Endothelial cell (in vitro differentiated cells): ENCODE results near the gene PRKCH. TPM values are rescaled to one million over a fixed set of nuclear protein-coding genes. Genes with fewer than 3 reads are reported as not detected.

Experiments
- DNase-seq: peaks from one replicate; pipeline ENCODE4 v3.0.0; 2021; ENCODE audit warnings: low spot score
- H3K27ac Mint-ChIP-seq: one replicate; pipeline ENCODE4 v1.8.0; 2021; ENCODE audit warnings: mixed read lengths, inconsistent platforms; ENCODE audit not compliant: unreplicated experiment
- H3K27me3 Mint-ChIP-seq: one replicate; pipeline ENCODE4 v1.8.0; 2021; ENCODE audit warnings: mild to moderate bottlenecking, moderate library complexity, mixed read lengths, inconsistent platforms; ENCODE audit not compliant: unreplicated experiment
- H3K36me3 Mint-ChIP-seq: one replicate; pipeline ENCODE4 v1.8.0; 2021; ENCODE audit warnings: mild to moderate bottlenecking, low read depth, mixed read lengths, inconsistent platforms; ENCODE audit not compliant: unreplicated experiment
- H3K4me1 Mint-ChIP-seq: one replicate; pipeline ENCODE4 v1.8.0; 2021; ENCODE audit warnings: mild to moderate bottlenecking, mixed read lengths, inconsistent platforms; ENCODE audit not compliant: unreplicated experiment
- H3K4me3 Mint-ChIP-seq: one replicate; pipeline ENCODE4 v1.8.0; 2021; ENCODE audit warnings: mild to moderate bottlenecking, mixed read lengths, inconsistent platforms; ENCODE audit not compliant: unreplicated experiment
- H3K9me3 Mint-ChIP-seq: one replicate; pipeline ENCODE4 v1.8.0; 2021; ENCODE audit warnings: mixed read lengths, inconsistent platforms; ENCODE audit not compliant: unreplicated experiment
- total RNA-seq: library from RNA; stranded (reverse); fragmentation: NEBNext Ultra II Directional; extraction: Animal tissue kit (Norgen Biotek cat#: 25700); gene quantifications from one replicate; pipeline ENCODE4 v1.2.1, GENCODE V29; 2021; ENCODE audit not compliant: unreplicated experiment
- TF ChIP-seq, protein P1 (sequence below): fragments of 200-600 bp; sonication (generic); IDR thresholded peaks from one replicate; pipeline ENCODE4 v1.5.0; 2021; ENCODE audit warnings: antibody characterized with exemption; ENCODE audit not compliant: unreplicated experiment

The PRKCH gene
- total RNA-seq, 1 donor from 2014 or later: 42.5 TPM

DNA sequence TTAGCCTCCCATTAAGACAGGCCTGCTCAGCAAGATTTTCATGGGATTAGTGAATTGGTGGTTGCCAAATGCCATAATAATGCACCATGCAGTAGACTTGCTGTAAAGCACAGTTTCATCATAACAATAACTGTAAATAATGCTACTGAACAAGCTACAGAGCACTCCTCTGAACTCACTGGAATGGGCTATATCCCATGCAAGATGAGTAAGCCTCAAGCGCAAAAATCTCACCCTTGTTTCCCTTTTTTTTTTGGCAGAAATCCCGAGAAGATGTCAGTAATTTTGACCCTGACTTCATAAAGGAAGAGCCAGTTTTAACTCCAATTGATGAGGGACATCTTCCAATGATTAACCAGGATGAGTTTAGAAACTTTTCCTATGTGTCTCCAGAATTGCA lies 228.0 kb downstream of the PRKCH start:
- no peak for DNase-seq
- Mint-ChIP-seq H3K4me1 (peaks cover 9% of the 10 kb centered on the region), H3K4me3 (no peak overlapping the region), H3K27ac (no peak overlapping the region), H3K9me3 (no peaks in the 10 kb centered on the region), H3K27me3 (peaks cover 5% of the 10 kb centered on the region), H3K36me3 (peaks cover 30% of the 10 kb centered on the region)
- TF ChIP-seq, protein P1, sequence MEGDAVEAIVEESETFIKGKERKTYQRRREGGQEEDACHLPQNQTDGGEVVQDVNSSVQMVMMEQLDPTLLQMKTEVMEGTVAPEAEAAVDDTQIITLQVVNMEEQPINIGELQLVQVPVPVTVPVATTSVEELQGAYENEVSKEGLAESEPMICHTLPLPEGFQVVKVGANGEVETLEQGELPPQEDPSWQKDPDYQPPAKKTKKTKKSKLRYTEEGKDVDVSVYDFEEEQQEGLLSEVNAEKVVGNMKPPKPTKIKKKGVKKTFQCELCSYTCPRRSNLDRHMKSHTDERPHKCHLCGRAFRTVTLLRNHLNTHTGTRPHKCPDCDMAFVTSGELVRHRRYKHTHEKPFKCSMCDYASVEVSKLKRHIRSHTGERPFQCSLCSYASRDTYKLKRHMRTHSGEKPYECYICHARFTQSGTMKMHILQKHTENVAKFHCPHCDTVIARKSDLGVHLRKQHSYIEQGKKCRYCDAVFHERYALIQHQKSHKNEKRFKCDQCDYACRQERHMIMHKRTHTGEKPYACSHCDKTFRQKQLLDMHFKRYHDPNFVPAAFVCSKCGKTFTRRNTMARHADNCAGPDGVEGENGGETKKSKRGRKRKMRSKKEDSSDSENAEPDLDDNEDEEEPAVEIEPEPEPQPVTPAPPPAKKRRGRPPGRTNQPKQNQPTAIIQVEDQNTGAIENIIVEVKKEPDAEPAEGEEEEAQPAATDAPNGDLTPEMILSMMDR: no peak

- H3K27ac Mint-ChIP-seq: no peak overlapping the region
- peak overlapping the region; percentile 16 for H3K4me3 Mint-ChIP-seq
- DNase-seq: no peak
- H3K27me3 Mint-ChIP-seq: peaks cover 3% of the 10 kb centered on the region
- TF ChIP-seq, protein P1: no peak
- H3K36me3 Mint-ChIP-seq: peaks cover 30% of the 10 kb centered on the region
- peaks cover 8% of the 10 kb centered on the region for H3K4me1 Mint-ChIP-seq
- no peaks in the 10 kb centered on the region for H3K9me3 Mint-ChIP-seq
Measured at GRCh38 chr14:61551384-61551783, 230.0 kb downstream of the PRKCH start.

DNA sequence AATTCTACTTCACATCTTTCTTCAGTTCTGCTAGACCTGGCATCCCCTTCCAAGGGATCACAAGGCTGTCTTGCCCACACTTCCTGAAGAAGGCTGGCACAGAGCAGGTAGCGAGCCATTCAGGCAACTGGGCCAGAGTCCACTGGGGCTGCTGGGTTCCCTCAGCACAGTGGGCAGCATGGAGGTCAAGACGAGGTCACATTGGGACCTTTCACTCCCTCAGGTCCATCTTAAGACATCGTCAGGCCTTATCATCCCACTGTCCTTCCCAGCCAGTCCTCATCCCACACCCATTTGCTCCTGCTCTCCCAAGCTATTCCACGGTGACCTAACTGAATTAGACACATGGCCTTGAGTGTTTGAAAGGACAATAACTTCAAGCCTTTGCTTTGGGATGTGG lies 230.9 kb downstream of the PRKCH start:
- peaks cover 3% of the 10 kb centered on the region for H3K4me1 Mint-ChIP-seq
- H3K9me3 Mint-ChIP-seq: no peaks in the 10 kb centered on the region
- TF ChIP-seq, protein P1: no peak
- DNase-seq: no peak
- no peak overlapping the region for H3K27ac Mint-ChIP-seq
- H3K36me3 Mint-ChIP-seq: peaks cover 30% of the 10 kb centered on the region
- no peak overlapping the region for H3K4me3 Mint-ChIP-seq
- peaks cover 3% of the 10 kb centered on the region for H3K27me3 Mint-ChIP-seq

DNA sequence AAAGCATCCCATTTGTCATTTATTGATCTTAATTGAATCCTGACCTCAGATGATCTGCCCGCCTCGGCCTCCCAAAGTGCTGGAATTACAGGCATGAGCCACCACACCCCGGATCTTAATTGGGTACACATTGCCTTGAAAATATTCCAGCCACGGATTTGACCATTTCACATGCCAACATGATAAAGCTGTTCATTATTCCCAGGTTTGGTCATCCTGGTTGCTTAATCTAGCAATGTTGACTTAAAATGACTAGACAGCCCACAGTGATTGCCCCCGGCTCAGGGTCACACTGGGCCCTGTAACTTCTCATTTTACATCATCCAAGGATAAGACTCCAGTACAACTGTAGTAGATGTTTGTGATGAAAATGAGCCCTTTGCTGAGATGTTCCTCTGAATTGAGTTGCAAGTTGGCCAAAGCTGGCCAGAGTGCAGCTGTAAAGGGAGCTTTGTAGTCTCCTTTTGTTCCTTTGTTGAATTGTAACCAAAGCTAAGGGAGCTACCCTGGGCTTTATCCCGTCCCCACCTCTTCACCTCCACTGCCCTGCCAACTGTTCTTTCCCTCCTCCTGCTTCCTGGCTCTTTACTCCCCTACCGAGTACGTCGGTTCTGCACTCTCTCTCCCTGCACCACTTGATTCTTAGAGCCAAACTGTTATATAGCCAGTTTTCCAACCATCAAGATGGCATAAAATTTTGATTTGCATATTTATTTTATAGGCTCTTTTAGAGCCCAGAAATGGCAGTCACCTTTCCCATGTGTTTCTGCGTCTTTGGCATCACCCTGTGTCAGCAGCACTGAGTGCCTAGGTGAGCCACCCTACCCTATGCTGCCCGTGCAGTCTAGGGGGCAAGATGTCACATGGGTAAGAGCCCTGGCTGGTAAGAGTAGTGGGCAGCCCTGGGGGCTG lies 232.6 kb downstream of the PRKCH start:
- Mint-ChIP-seq H3K36me3 (peaks cover 17% of the 10 kb centered on the region), H3K4me1 (peaks cover 3% of the 10 kb centered on the region), H3K27ac (no peak overlapping the region), H3K27me3 (peaks cover 3% of the 10 kb centered on the region), H3K9me3 (no peaks in the 10 kb centered on the region), H3K4me3 (no peak overlapping the region)
- DNase-seq: no peak
- TF ChIP-seq, protein P1: no peak
